ENCODE results near the gene MEPE. TPM values are rescaled to one million over a fixed set of nuclear protein-coding genes. Genes with fewer than 3 reads are reported as not detected.

Gene MEPE
- total and polyA plus RNA-seq, 4 donors: not detected

DNA sequence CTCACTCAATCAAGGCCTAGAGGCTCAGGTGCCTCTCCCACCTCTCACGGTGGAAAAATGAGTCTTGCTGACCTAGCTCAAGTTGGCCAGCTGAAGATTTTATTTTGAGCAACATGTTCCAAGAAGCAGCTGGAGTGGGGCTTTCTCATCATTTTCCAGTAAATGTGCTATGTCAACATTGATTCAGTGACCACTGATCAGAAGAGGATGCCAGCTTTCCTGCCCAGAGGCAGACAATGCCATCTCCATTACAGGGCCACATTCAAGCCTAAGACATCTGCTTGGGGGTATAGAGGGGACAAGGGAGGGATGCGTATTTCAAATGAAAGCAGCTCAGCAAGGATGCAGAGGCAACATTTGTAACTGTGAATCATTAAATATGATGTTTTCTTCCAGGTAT is 3.0 kb downstream of the MEPE start:
- Histone ChIP-seq H3K4me3 (ENCODE audit: low read length in 2 of 2) (no peak overlapping the region), H3K9me3 (ENCODE audit: control insufficient read depth, low read length) (no peaks in the 10 kb centered on the region), H3K4me1 (ENCODE audit: control insufficient read depth in 1 of 2, insufficient read depth in 2 of 2, low read length in 2 of 2) (no peaks in the 10 kb centered on the region), H3K36me3 (ENCODE audit: control insufficient read depth in 1 of 2, insufficient read depth in 2 of 2, low read length in 1 of 2) (no peaks in the 10 kb centered on the region), H3K27ac (ENCODE audit: low read depth in 1 of 2, low read length in 2 of 2) (no peak overlapping the region), H3K27me3 (ENCODE audit: control insufficient read depth in 1 of 2, insufficient read depth in 2 of 2, low read length in 1 of 2) (no peaks in the 10 kb centered on the region)
- WGBS, 2 donors: 88 to 94% methylated on average over 2 of the region's 2 CpGs
- no peak for DNase-seq
- no peak for ATAC-seq (ENCODE audit: low FRiP score)
- intact Hi-C loops (cut with DNase I): loop anchor here in 1 of 2 donors (5.0 kb wide), 2 partner anchors 153 to 288 kb away; no protein-coding TSS in a partner anchor

GRCh38 chr4:87838205-87838604 is 5.4 kb downstream of the MEPE start:
- intact Hi-C loops (cut with DNase I): loop anchor here (2.0 to 5.0 kb wide), 3 partner anchors 156 to 295 kb away; no protein-coding TSS in a partner anchor
- DNase-seq: no peak
- no peaks in the 10 kb centered on the region for H3K27me3 ChIP-seq (ENCODE audit: control insufficient read depth in 1 of 2, insufficient read depth in 2 of 2, low read length in 1 of 2)
- H3K36me3 ChIP-seq (ENCODE audit: control insufficient read depth in 1 of 2, insufficient read depth in 2 of 2, low read length in 1 of 2): no peaks in the 10 kb centered on the region
- H3K9me3 ChIP-seq (ENCODE audit: control insufficient read depth, low read length): no peaks in the 10 kb centered on the region
- H3K27ac ChIP-seq (ENCODE audit: low read depth in 1 of 2, low read length in 2 of 2): no peak overlapping the region
- WGBS, 2 donors: 71 to 77% methylated on average over 6 of the region's 6 CpGs
- no peak for ATAC-seq (ENCODE audit: low FRiP score)
- no peaks in the 10 kb centered on the region for H3K4me1 ChIP-seq (ENCODE audit: control insufficient read depth in 1 of 2, insufficient read depth in 2 of 2, low read length in 2 of 2)
- H3K4me3 ChIP-seq (ENCODE audit: low read length in 2 of 2): no peak overlapping the region

DNA sequence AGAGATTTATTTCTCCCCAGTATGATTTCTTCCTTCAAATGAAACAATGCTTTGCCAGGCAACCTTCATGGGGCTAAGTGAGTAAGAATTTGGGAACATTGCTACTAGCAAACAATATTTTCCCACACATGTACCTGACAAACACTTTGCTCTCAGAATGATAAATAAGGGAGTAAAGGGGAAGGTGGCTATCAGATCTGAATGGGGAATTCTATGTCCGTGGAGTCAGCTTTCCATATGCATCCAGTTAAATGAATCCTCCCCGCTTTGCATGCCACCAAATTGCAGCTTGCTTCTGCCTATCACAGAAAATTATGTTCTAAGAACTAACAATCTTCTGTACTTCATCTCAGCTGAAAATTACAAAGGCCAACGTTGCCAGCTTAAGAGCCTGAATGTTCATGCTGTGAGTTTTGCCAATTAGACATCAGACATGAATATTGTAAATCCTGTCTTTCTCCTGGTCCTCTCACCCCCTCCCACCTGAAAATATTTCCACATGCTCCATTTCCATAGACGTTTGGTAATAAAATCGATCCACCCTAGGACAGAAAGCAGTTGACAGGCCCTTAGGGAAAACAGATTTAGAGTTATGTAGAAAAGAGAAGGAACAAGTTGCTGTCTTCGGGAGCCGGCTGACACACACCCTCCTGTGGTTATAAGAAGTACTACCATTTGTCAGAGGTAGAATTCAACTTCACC is 6.3 kb downstream of the MEPE start:
- no peaks in the 10 kb centered on the region for H3K27me3 ChIP-seq (ENCODE audit: control insufficient read depth in 1 of 2, insufficient read depth in 2 of 2, low read length in 1 of 2)
- intact Hi-C loops (cut with DNase I): loop anchor here (2.0 to 5.0 kb wide), 3 partner anchors 157 to 296 kb away; no protein-coding TSS in a partner anchor
- H3K27ac ChIP-seq (ENCODE audit: low read depth in 1 of 2, low read length in 2 of 2): no peak overlapping the region
- H3K4me1 ChIP-seq (ENCODE audit: control insufficient read depth in 1 of 2, insufficient read depth in 2 of 2, low read length in 2 of 2): peaks cover 0 to 1% of the 10 kb centered on the region in 2 donors
- no peaks in the 10 kb centered on the region for H3K36me3 ChIP-seq (ENCODE audit: control insufficient read depth in 1 of 2, insufficient read depth in 2 of 2, low read length in 1 of 2)
- DNase-seq (no peak), ATAC-seq (ENCODE audit: low FRiP score) (no peak)
- H3K4me3 ChIP-seq (ENCODE audit: low read length in 2 of 2): no peak overlapping the region
- H3K9me3 ChIP-seq (ENCODE audit: control insufficient read depth, low read length): no peaks in the 10 kb centered on the region
- 28 to 29% methylated on average over 7 of the region's 7 CpGs for WGBS, 2 donors

DNA sequence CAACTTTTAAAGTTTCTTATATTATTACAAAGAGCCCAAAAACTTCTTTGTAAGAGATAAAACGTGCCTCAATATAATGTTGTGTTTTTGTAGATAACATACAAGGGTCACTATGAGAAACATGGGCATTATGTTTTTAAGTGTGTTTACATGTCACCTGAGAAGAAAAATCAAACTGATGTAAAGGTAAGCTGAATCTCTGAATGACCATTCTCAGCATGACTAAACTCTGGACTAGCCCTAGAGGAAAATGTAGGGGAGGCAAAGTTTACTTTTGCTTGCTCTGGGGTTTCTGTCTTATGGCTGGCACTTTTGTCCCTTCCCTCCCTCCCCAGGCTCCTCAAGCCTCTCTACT is 6.8 kb downstream of the MEPE start:
- no peak overlapping the region for H3K27ac ChIP-seq (ENCODE audit: low read depth in 1 of 2, low read length in 2 of 2)

GRCh38 chr4:87840149-87840548 is 7.4 kb downstream of the MEPE start:
- 77 to 80% methylated on average over 3 of the region's 3 CpGs for WGBS, 2 donors
- Histone ChIP-seq H3K27ac (ENCODE audit: low read depth in 1 of 2, low read length in 2 of 2) (no peak overlapping the region), H3K4me1 (ENCODE audit: control insufficient read depth in 1 of 2, insufficient read depth in 2 of 2, low read length in 2 of 2) (peaks cover 0 to 1% of the 10 kb centered on the region in 2 donors), H3K27me3 (ENCODE audit: control insufficient read depth in 1 of 2, insufficient read depth in 2 of 2, low read length in 1 of 2) (no peaks in the 10 kb centered on the region), H3K4me3 (ENCODE audit: low read length in 2 of 2) (no peak overlapping the region), H3K9me3 (ENCODE audit: control insufficient read depth, low read length) (no peaks in the 10 kb centered on the region), H3K36me3 (ENCODE audit: control insufficient read depth in 1 of 2, insufficient read depth in 2 of 2, low read length in 1 of 2) (no peaks in the 10 kb centered on the region)
- no peak for DNase-seq
- no peak for ATAC-seq (ENCODE audit: low FRiP score)
- intact Hi-C loops (cut with DNase I): loop anchor here (10.0 kb wide), 3 partner anchors 365 to 455 kb away; no protein-coding TSS in a partner anchor

More for the DNA sequence above, 6.8 kb downstream of the MEPE start:
- intact Hi-C loops (cut with DNase I): loop anchor here (2.0 to 5.0 kb wide), 3 partner anchors 157 to 297 kb away; no protein-coding TSS in a partner anchor
- H3K9me3 ChIP-seq (ENCODE audit: control insufficient read depth, low read length): no peaks in the 10 kb centered on the region
- no peak for ATAC-seq (ENCODE audit: low FRiP score)
- H3K27me3 ChIP-seq (ENCODE audit: control insufficient read depth in 1 of 2, insufficient read depth in 2 of 2, low read length in 1 of 2): no peaks in the 10 kb centered on the region
- peaks cover 0 to 1% of the 10 kb centered on the region in 2 donors for H3K4me1 ChIP-seq (ENCODE audit: control insufficient read depth in 1 of 2, insufficient read depth in 2 of 2, low read length in 2 of 2)
- 0% methylated on average over 1 of the region's 1 CpG for WGBS, 2 donors
- no peaks in the 10 kb centered on the region for H3K36me3 ChIP-seq (ENCODE audit: control insufficient read depth in 1 of 2, insufficient read depth in 2 of 2, low read length in 1 of 2)
- no peak for DNase-seq
- no peak overlapping the region for H3K4me3 ChIP-seq (ENCODE audit: low read length in 2 of 2)

DNA sequence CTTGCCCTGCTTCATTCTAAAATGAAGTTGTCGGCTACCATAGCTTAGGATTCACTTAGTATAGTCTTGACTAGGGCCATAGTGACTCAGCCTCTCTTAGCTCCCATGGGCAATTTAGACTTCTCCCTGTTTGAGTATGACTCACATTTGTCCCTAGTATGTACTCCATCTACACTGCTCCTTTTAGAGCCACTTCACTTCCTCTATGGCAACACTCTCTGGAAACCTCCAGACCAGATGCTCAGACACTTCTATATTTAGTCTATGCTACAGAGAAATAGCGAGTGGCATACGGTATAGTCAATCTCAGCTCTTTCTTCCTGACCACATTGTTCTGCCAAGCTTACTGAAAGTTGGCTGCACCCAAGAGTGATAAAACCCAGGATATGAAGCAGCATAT is 11.2 kb downstream of the MEPE start:
- intact Hi-C loops (cut with DNase I): loop anchor here (10.0 kb wide), 3 partner anchors 369 to 459 kb away; no protein-coding TSS in a partner anchor
- peak; percentile 78 for ATAC-seq (ENCODE audit: low FRiP score)
- no peaks in the 10 kb centered on the region for H3K27me3 ChIP-seq (ENCODE audit: control insufficient read depth in 1 of 2, insufficient read depth in 2 of 2, low read length in 1 of 2)
- H3K36me3 ChIP-seq (ENCODE audit: control insufficient read depth in 1 of 2, insufficient read depth in 2 of 2, low read length in 1 of 2): no peaks in the 10 kb centered on the region
- WGBS, 2 donors: 24 to 33% methylated on average over 3 of the region's 3 CpGs
- H3K4me1 ChIP-seq (ENCODE audit: control insufficient read depth in 1 of 2, insufficient read depth in 2 of 2, low read length in 2 of 2): peaks cover 0 to 1% of the 10 kb centered on the region in 2 donors
- no peaks in the 10 kb centered on the region for H3K9me3 ChIP-seq (ENCODE audit: control insufficient read depth, low read length)
- no peak overlapping the region for H3K4me3 ChIP-seq (ENCODE audit: low read length in 2 of 2)
- no peak for DNase-seq
- H3K27ac ChIP-seq (ENCODE audit: low read depth in 1 of 2, low read length in 2 of 2): peak overlapping the region in 1 of 2 donors; percentile 40

DNA sequence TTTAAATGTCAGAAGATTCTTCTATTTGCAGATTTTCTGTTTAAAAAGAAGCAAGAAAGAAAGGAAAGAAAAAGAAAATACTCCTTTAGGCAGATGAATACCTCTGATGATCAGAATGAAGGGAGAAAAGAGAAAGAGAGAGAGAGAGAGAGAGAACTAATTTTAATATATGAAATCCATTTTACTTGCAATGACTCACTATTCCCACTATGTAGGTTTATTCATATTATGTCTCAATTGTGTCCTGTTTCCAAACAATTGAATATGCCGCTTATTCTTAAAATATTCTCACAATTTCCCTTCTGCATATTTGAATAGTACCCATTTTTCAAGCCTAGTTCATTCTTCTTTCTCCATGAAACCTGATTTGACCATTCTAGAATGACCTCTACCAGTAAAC is 11.7 kb downstream of the MEPE start:
- 77 to 86% methylated on average over 1 of the region's 1 CpG for WGBS, 2 donors
- no peak overlapping the region for H3K27ac ChIP-seq (ENCODE audit: low read depth in 1 of 2, low read length in 2 of 2)
- no peaks in the 10 kb centered on the region for H3K9me3 ChIP-seq (ENCODE audit: control insufficient read depth, low read length)
- ATAC-seq (ENCODE audit: low FRiP score) (no peak), DNase-seq (no peak)
- H3K4me3 ChIP-seq (ENCODE audit: low read length in 2 of 2): no peak overlapping the region
- peaks cover 0 to 1% of the 10 kb centered on the region in 2 donors for H3K4me1 ChIP-seq (ENCODE audit: control insufficient read depth in 1 of 2, insufficient read depth in 2 of 2, low read length in 2 of 2)
- intact Hi-C loops (cut with DNase I): loop anchor here (10.0 kb wide), 3 partner anchors 370 to 460 kb away; no protein-coding TSS in a partner anchor
- H3K27me3 ChIP-seq (ENCODE audit: control insufficient read depth in 1 of 2, insufficient read depth in 2 of 2, low read length in 1 of 2): no peaks in the 10 kb centered on the region
- no peaks in the 10 kb centered on the region for H3K36me3 ChIP-seq (ENCODE audit: control insufficient read depth in 1 of 2, insufficient read depth in 2 of 2, low read length in 1 of 2)

GRCh38 chr4:87846226-87846625 is 13.5 kb downstream of the MEPE start:
- no peak for DNase-seq
- H3K27ac ChIP-seq (ENCODE audit: low read depth in 1 of 2, low read length in 2 of 2): no peak overlapping the region
- no peaks in the 10 kb centered on the region for H3K36me3 ChIP-seq (ENCODE audit: control insufficient read depth in 1 of 2, insufficient read depth in 2 of 2, low read length in 1 of 2)
- intact Hi-C loops (cut with DNase I): loop anchor here (2.0 to 10.0 kb wide), 5 partner anchors 167 to 469 kb away; no protein-coding TSS in a partner anchor
- H3K4me3 ChIP-seq (ENCODE audit: low read length in 2 of 2): no peak overlapping the region
- 94 to 95% methylated on average over 5 of the region's 5 CpGs for WGBS, 2 donors
- peaks cover 0 to 1% of the 10 kb centered on the region in 2 donors for H3K4me1 ChIP-seq (ENCODE audit: control insufficient read depth in 1 of 2, insufficient read depth in 2 of 2, low read length in 2 of 2)
- no peaks in the 10 kb centered on the region for H3K27me3 ChIP-seq (ENCODE audit: control insufficient read depth in 1 of 2, insufficient read depth in 2 of 2, low read length in 1 of 2)
- no peaks in the 10 kb centered on the region for H3K9me3 ChIP-seq (ENCODE audit: control insufficient read depth, low read length)
- no peak for ATAC-seq (ENCODE audit: low FRiP score)

Data from aorta (tissue), 5 donors.